ENCODE measurements around the gene LCLAT1.

DNA sequence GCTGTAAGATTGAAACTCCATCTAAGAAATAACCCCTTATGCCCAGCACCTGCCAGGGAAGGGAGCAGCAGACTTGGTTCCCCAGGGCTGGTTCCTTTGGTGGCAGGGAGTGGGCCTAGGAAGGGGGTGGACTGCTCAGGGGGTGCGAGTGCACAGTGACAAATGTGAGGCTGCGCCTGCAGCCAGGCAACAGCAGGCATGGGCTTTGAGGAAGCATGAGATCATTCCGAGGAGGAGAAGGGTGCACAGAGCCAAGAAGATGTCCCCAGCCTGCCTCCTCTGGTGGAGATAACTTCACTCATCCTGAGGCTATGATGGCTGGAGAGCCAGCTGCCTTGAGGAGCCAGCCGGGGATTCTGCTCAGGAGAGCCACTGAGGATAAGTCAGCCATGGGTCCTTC, 202.2 kb downstream of the LCLAT1 start:
- TF ChIP-seq, protein P1, sequence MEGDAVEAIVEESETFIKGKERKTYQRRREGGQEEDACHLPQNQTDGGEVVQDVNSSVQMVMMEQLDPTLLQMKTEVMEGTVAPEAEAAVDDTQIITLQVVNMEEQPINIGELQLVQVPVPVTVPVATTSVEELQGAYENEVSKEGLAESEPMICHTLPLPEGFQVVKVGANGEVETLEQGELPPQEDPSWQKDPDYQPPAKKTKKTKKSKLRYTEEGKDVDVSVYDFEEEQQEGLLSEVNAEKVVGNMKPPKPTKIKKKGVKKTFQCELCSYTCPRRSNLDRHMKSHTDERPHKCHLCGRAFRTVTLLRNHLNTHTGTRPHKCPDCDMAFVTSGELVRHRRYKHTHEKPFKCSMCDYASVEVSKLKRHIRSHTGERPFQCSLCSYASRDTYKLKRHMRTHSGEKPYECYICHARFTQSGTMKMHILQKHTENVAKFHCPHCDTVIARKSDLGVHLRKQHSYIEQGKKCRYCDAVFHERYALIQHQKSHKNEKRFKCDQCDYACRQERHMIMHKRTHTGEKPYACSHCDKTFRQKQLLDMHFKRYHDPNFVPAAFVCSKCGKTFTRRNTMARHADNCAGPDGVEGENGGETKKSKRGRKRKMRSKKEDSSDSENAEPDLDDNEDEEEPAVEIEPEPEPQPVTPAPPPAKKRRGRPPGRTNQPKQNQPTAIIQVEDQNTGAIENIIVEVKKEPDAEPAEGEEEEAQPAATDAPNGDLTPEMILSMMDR (conservative IDR thresholded peaks at IDR 0.05; ENCODE audit: low read depth, low read length) = no peak
- TF ChIP-seq POLR2A (IDR thresholded peaks at IDR 0.05; ENCODE audit: low read depth, low read length) = no peak
- no peak for TF ChIP-seq BHLHE40 (IDR thresholded peaks at IDR 0.05; ENCODE audit: low read depth, low read length)
- no peak for TF ChIP-seq RFX5 (IDR thresholded peaks at IDR 0.05; ENCODE audit: low read depth, low read length)
